ENCODE measurements around the gene FKBP6.

DNA sequence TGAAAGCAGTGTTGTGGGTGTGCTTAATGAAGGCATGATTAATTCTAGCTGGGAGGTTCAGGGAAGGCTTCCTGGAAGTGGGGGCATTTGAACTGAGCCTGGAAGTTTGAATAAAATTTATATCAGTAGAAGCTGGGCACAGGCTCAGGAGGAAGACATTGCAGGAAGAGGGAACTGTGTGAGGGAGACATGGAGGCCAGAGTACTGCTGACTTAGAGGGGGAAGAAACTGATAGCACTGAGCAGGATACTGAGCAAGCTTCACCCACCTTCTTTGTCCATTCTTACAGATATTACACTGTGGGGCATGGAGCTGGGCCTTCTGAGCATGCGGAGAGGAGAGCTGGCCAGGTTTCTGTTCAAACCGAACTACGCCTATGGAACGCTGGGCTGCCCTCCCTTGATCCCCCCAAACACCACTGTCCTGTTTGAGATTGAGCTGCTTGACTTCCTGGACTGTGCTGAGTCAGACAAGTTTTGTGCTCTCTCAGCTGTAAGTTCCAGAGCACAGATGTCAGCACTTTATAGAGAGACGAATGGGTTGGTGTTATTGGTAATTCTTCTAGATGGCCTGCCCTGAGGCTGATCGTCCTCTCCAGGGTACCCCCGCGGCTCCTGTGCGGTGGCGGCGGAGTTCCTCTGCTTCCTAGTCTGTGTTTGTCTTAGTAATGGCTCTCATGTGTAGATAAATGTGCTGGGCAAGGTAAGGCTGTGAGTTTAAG, 2.1 kb downstream of the FKBP6 start:
- TF ChIP-seq, protein P1, sequence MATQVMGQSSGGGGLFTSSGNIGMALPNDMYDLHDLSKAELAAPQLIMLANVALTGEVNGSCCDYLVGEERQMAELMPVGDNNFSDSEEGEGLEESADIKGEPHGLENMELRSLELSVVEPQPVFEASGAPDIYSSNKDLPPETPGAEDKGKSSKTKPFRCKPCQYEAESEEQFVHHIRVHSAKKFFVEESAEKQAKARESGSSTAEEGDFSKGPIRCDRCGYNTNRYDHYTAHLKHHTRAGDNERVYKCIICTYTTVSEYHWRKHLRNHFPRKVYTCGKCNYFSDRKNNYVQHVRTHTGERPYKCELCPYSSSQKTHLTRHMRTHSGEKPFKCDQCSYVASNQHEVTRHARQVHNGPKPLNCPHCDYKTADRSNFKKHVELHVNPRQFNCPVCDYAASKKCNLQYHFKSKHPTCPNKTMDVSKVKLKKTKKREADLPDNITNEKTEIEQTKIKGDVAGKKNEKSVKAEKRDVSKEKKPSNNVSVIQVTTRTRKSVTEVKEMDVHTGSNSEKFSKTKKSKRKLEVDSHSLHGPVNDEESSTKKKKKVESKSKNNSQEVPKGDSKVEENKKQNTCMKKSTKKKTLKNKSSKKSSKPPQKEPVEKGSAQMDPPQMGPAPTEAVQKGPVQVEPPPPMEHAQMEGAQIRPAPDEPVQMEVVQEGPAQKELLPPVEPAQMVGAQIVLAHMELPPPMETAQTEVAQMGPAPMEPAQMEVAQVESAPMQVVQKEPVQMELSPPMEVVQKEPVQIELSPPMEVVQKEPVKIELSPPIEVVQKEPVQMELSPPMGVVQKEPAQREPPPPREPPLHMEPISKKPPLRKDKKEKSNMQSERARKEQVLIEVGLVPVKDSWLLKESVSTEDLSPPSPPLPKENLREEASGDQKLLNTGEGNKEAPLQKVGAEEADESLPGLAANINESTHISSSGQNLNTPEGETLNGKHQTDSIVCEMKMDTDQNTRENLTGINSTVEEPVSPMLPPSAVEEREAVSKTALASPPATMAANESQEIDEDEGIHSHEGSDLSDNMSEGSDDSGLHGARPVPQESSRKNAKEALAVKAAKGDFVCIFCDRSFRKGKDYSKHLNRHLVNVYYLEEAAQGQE (IDR thresholded peaks at IDR 0.05; ENCODE audit: borderline replicate concordance), result no peak
- TF ChIP-seq, protein P2, sequence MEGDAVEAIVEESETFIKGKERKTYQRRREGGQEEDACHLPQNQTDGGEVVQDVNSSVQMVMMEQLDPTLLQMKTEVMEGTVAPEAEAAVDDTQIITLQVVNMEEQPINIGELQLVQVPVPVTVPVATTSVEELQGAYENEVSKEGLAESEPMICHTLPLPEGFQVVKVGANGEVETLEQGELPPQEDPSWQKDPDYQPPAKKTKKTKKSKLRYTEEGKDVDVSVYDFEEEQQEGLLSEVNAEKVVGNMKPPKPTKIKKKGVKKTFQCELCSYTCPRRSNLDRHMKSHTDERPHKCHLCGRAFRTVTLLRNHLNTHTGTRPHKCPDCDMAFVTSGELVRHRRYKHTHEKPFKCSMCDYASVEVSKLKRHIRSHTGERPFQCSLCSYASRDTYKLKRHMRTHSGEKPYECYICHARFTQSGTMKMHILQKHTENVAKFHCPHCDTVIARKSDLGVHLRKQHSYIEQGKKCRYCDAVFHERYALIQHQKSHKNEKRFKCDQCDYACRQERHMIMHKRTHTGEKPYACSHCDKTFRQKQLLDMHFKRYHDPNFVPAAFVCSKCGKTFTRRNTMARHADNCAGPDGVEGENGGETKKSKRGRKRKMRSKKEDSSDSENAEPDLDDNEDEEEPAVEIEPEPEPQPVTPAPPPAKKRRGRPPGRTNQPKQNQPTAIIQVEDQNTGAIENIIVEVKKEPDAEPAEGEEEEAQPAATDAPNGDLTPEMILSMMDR (IDR thresholded peaks at IDR 0.05; ENCODE audit: poor library complexity, severe bottlenecking), result no peak
- no peak for TF ChIP-seq POLR2AphosphoS5 (IDR thresholded peaks at IDR 0.05)

Data from neural cell (in vitro differentiated cells).